WI38 (cell line): ENCODE results near the gene PSMC3.

Experiments
- H3K4me3 ChIP-seq: 2 replicates; pipeline ENCODE4 v1.5.1; 2011; ENCODE audit warnings: low read depth, mild to moderate bottlenecking, control low read depth, low read length
- TF ChIP-seq, protein P1 (sequence below): IDR thresholded peaks from 2 replicates; pipeline ENCODE4 v1.5.1; 2012; ENCODE audit warnings: low read depth, mild to moderate bottlenecking, control low read depth, low read length

Gene PSMC3

DNA sequence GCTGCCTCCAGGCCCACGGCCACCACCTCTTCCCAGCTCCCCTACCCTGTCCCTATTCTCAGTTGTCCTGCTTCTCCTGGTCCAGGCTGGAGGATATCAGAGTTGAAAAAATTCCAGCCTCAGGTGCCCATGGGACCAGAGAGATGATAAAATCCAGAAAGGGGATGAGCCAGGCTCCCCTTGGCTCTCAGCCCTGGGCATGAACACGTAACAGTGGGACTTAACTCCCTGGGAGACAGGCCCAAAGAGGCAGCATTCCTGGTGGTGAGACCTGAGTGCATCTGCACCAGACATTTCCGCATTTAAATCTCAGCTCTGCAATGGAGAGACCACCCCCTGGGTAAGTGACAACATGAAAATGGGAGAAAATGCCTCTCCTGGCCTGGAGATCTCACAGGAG lies 28.2 kb downstream of the PSMC3 start:
- no peak overlapping the region for H3K4me3 ChIP-seq
- TF ChIP-seq, protein P1, sequence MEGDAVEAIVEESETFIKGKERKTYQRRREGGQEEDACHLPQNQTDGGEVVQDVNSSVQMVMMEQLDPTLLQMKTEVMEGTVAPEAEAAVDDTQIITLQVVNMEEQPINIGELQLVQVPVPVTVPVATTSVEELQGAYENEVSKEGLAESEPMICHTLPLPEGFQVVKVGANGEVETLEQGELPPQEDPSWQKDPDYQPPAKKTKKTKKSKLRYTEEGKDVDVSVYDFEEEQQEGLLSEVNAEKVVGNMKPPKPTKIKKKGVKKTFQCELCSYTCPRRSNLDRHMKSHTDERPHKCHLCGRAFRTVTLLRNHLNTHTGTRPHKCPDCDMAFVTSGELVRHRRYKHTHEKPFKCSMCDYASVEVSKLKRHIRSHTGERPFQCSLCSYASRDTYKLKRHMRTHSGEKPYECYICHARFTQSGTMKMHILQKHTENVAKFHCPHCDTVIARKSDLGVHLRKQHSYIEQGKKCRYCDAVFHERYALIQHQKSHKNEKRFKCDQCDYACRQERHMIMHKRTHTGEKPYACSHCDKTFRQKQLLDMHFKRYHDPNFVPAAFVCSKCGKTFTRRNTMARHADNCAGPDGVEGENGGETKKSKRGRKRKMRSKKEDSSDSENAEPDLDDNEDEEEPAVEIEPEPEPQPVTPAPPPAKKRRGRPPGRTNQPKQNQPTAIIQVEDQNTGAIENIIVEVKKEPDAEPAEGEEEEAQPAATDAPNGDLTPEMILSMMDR, result no peak

DNA sequence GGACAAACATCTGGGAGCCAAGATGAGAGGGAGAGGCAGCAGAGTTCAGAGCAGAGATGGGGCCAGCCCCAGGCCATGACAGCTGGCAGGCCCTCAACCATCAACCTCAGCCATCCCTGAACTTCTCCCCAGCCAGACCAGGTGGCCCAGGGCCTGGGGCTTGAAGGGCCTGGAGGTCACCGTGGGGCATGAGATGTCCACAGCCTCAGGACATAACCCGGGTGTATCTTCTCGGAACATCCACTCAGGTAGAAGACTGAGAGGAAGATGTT lies 30.3 kb downstream of the PSMC3 start:
- TF ChIP-seq, protein P1, result no peak
- no peak overlapping the region for H3K4me3 ChIP-seq

DNA sequence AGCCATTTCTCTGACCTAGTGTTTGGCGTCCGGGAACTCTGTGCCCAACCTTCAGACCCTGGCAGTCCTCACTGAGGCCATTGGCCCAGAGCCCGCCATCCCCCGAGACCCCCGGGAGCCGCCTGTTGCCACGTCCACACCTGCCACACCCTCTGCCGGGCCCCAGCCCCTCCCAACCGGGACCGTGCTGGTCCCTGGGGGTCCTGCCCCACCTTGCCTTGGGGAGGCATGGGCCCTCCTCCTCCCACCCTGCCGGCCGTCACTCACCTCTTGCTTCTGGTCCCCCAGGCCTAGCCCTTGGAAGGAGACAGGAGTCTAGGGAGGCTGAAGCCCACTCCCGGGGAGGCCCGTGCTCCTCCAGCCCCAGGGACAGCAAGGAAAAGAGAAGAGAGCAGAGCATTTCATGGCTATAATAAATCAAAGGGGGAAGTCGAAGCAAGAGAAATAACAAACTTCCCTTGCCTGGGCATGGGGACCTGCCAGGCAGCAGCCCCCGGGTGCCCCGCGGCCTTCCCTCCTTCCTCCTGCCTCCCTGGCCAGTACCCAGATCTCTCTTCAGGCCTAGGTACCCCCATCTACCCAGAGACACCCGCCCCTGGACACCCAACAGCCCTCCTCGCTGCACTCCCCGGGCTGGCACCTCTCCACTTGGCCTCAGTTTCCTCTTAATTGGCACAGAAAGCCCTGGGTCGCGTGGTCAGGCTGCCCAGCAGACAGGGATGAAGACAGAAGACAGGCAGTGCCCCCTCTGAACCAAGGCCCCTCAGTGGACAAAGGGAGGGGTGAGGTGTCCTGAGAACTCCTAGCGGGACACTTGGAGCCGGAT lies 30.8 kb downstream of the PSMC3 start:
- TF ChIP-seq, protein P1, result no peak

DNA sequence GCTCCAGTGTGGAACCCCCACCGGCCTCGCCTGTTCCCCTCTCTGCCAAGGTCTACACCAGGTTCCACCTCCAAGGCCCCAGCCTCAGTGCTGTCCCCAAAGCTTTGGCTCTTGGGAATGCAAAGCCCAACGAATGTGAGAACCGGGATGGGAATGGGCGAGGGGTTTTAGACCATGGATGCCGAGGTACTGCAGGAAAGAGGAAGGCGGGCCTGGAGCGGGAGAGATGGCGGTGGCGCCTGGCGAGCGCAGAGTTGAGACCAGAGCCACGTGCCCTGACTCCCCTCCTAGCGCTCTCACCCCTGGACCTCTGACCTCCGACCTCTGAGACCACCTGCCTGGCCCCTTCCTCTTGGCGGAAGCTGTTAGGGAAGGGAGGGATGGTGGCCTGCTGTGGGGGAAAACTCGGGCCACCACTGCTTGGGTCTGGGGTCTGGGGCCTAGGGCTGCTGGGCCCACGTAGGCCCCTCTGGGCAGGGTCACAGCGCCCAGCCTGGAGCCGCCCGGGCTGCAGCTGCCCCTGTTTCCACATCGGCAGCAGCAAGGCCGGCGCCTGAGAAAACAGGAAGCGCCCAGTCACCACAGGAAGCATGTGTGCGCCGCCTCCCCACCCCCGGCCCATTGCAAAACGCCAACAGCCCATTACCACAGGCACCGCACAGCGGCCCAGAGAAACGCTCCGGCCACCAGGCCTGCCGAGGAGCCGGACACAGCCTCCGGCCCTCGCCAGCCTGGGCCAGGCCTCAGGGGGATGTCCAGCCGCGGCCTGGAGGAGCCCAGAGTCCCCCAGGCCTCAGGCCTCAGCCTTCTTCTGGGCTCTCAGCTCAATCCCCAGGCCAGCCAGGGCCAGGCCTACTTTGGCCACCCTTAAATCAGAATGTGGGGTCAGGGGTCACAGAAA lies 31.7 kb downstream of the PSMC3 start:
- no peak overlapping the region for H3K4me3 ChIP-seq

More for the DNA sequence above, 30.8 kb downstream of the PSMC3 start:
- H3K4me3 ChIP-seq, result no peak overlapping the region

DNA sequence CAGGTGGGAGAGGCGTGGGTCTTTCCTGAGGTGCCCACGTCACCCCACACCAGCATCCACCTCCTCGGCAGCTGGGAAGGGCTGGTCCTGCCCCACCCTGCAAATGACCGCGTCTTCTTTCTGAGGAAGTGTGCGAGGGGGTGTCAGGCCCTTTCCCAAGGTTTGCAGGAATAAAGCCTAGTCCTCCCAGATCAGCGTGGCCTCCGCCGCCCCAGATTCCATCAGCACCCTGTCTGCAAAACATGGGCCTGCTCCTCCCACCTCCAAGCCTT lies 32.3 kb downstream of the PSMC3 start:
- H3K4me3 ChIP-seq, result no peak overlapping the region
- TF ChIP-seq, protein P1, result no peak

More for the DNA sequence above, 31.7 kb downstream of the PSMC3 start:
- TF ChIP-seq, protein P1, result no peak

DNA sequence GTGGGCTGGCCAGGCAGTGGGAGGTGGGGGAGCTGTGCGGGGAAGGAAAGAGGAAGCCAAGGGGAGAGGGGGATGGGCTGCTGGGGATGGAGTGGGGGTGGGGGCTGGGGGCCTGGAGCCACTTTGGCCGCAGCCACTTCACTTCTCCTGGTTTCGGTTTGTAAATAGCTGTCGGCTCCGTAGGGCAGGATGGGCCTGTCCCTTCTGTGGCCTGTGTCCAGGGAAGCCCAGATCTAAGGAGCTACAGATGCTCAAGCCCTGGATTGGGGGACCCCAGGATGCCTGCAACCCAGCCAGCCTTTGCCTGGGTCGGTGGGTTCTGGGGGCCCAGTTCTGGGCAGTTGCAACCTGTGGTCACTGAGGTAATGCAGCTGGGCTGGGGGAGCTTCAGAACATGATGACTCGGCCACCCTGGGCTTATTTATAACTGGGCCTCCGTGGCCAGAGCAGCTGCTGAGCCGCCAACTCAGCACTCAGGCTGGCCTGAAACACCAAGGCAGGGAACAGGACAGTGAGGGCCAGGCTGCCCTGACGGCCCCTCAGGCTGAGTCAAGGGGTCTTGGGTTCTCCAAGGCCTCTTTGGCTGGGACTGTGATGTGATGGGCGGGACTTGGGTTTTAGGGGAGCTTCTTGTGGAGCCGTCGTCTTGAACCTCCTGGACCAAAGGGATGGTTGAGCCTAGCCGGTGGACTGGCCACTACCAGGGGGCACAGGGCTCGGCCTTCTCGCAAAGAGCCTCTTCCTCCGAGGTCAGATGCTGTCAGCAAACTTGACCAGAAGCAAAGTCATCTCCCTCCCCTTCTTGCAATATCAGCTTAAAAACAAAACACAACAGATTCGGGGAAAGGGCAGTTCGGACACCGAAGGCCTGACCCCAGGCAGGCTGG lies 32.8 kb downstream of the PSMC3 start:
- TF ChIP-seq, protein P1, result no peak
- H3K4me3 ChIP-seq, result no peak overlapping the region
